Heart left ventricle (tissue), 16 donors: ENCODE data around the gene HTD2. TPM values are rescaled to one million over a fixed set of nuclear protein-coding genes. Genes with fewer than 3 reads are reported as not detected.

Experiments
- ATAC-seq, 4 donors: fragments of 200-7000 bp; cut with Tn5 transposase; one replicate each; pipeline ENCODE4 v1.9.1; 2020 to 2022; ENCODE audit warnings: moderate library complexity in 4 of 4, mild to moderate bottlenecking in 3 of 4, moderate number of reproducible peaks in 1 of 4
- DNase-seq, 5 donors: peaks; one replicate each; pipeline ENCODE4 v3.0.0-alpha.2; 2020
- H3K27ac ChIP-seq, 12 donors: fragments of 200-600 bp; sonication (generic) in 4 of 12; one replicate each; pipeline versions ENCODE4 v1.5.0 to v1.8.0; 2016 to 2022; ENCODE audit warnings: mild to moderate bottlenecking in 2 of 12
- H3K27me3 ChIP-seq, 9 donors: fragments of 200-600 bp; sonication (generic) in 2 of 9; one replicate each; pipeline versions ENCODE4 v1.5.1 to v1.8.0; 2016 to 2022; ENCODE audit warnings: mild to moderate bottlenecking in 3 of 9
- H3K36me3 ChIP-seq, 9 donors: fragments of 200-600 bp; sonication (generic) in 2 of 9; one replicate each; pipeline versions ENCODE4 v1.5.0 to v1.8.0; 2018 to 2022; ENCODE audit warnings: mild to moderate bottlenecking in 2 of 9
- H3K4me1 ChIP-seq, 12 donors: fragments of 200-600 bp; sonication (generic) in 4 of 12; one replicate each; pipeline versions ENCODE4 v1.5.0 to v1.8.0; 2016 to 2022; ENCODE audit warnings: mild to moderate bottlenecking in 3 of 12
- H3K4me3 ChIP-seq, 12 donors: fragments of 200-600 bp; sonication (generic) in 4 of 12; one replicate each; pipeline versions ENCODE4 v1.5.0 to v1.8.0; 2017 to 2022; ENCODE audit warnings: mild to moderate bottlenecking in 9 of 12, moderate library complexity in 4 of 12
- H3K9me3 ChIP-seq, 12 donors: fragments of 200-600 bp; sonication (generic) in 4 of 12; one replicate each; pipeline versions ENCODE4 v1.5.0 to v1.8.0; 2016 to 2022; ENCODE audit warnings: mild to moderate bottlenecking in 1 of 12
- POLR2A ChIP-seq, 2 donors: fragments of 450-650 bp; IDR thresholded peaks; one replicate each; pipeline ENCODE4 v1.6.1; 2017; ENCODE audit warnings: antibody characterized with exemption in 2 of 2, mild to moderate bottlenecking in 2 of 2, moderate library complexity in 2 of 2
- WGBS, 4 donors: extraction: QIAGEN DNeasy Blood & Tissue Kit in 2 of 4; methylation state at CpG; one replicate each; pipeline versions ENCODE4 v1.1.5 to v1.1.7; 2013 to 2018; 5-methylcytosine and 5-hydroxymethylcytosine counted together
- intact Hi-C, 10 donors: fragments of 100-400 bp; cut with DNase I; formaldehyde crosslinking; loops; one replicate each; pipeline versions ENCODE4 v1.11.1 to v1.14.2; 2022
- polyA plus RNA-seq, 2 donors: library from polyadenylated mRNA; stranded (reverse); fragments of 200-250 nt; gene quantifications; one replicate each; pipeline ENCODE4 v1.2.3, GENCODE V29; 2013
- total RNA-seq, 9 donors: library from RNA; depleted of rRNA in 2 of 9; stranded (reverse); fragments of >200 nt in 2 of 9; fragmentation: NEBNext Ultra II Directional in 3 of 9; extraction: Animal tissue kit (Norgen Biotek cat#: 25700) in 3 of 9; gene quantifications; one replicate each; pipeline versions ENCODE4 v1.1.0 to v1.2.4, GENCODE V29; 2016 to 2023
- TF ChIP-seq, protein P1 (sequence below), 12 donors: fragments of 200-600 bp; sonication (generic) in 4 of 12; IDR thresholded peaks; one replicate each; pipeline versions ENCODE4 v1.5.0 to v1.8.0; 2018 to 2022; ENCODE audit warnings: antibody characterized with exemption in 12 of 12, mild to moderate bottlenecking in 5 of 12
- donor health status: ischemic (EF 13 %, LVEDD 7.1; RV severe dilation, severe dysfunction).
- donor health status: healthy with polysubstance abuse.
- donor health status: DM: no; HTN: yes; CAD: no.
- donor health status: DM: no; HTN: no; CAD: no.
- donor health status: ischemic (EF 25% LVEDD 6.9; RV normal size, moderate dysfunction).
- donor health status: ischemic (EF 25% LVEDD 5.7; RV mildly dilated, moderate dysfunction).
- donor health status: healthy.
- donor health status: DM: yes; HTN: yes; CAD: no.
- donor health status: ischemic (EF 35%, LVEDD 5.7; RV mildly dilated, moderate dysfunction).
- donor health status: nonischemic (EF 11% LVEDD 7.7; RV severe dilation, severe dysfunction).
- donor health status: DM: yes; HTN: yes; CAD: no.
- donor health status: PGD.
- donor health status: ischemic (EF 29% LVEDD 5.4; RV normal size, mild dysfunction).
- donor health status: nonischemic (EF 23%, LVEDD 6.1; RV moderate dilation, normal function).

HTD2 gene
- total and polyA plus RNA-seq, 11 donors = 2.7 to 21.6 (median 12.4) TPM

DNA sequence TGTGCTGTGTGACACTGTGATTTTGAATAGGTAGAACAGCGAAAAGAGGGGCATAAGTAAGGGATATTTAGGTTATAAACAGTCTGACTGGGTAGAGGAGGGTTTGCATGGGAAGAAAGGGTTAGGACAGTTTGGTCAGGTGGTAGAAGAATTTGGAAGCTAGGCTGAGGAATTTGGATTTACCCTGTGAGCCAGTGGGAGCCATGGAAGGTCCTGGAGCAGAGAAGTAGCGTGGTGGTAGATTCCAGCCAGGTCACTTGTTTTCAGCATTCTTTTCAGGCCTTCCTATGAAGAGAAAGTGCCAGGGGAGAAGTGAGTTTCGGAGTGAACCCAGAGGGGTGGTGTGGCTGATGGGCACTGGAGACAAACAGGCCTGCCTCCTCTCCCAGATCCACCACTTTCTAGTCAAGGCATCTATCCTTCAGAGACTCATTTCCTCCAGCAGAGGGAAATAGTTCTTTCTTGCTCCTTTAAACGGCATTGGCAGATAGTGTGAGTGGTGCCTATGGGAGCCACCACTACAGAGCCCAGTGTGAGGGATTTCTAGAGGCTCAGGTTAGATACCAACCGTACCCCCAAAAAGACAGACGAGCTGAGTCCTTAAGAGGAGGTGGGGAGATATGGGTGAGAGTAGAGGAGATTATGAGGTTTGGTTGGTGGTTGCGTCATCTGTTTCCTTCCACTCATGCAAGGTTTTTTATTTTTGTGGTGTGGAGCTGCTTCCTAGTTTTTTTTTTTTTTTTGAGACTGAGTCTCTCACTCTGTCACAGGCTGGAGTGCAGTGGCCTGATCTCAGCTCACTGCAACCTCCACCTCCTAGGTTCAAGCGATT lies 47.6 kb downstream of the HTD2 start:
- DNase-seq (no peak), ATAC-seq (peak in 3 of 4 donors; percentile 20 to 56 (median 22))
- TF ChIP-seq, protein P1, sequence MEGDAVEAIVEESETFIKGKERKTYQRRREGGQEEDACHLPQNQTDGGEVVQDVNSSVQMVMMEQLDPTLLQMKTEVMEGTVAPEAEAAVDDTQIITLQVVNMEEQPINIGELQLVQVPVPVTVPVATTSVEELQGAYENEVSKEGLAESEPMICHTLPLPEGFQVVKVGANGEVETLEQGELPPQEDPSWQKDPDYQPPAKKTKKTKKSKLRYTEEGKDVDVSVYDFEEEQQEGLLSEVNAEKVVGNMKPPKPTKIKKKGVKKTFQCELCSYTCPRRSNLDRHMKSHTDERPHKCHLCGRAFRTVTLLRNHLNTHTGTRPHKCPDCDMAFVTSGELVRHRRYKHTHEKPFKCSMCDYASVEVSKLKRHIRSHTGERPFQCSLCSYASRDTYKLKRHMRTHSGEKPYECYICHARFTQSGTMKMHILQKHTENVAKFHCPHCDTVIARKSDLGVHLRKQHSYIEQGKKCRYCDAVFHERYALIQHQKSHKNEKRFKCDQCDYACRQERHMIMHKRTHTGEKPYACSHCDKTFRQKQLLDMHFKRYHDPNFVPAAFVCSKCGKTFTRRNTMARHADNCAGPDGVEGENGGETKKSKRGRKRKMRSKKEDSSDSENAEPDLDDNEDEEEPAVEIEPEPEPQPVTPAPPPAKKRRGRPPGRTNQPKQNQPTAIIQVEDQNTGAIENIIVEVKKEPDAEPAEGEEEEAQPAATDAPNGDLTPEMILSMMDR (IDR thresholded peaks at IDR 0.05) = no peak
- TF ChIP-seq POLR2A (IDR thresholded peaks at IDR 0.05) = no peak
- Histone ChIP-seq H3K36me3 (no peaks in the 10 kb centered on the region), H3K27ac (peak overlapping the region in 1 of 12 donors; percentile 57), H3K4me3 (no peak overlapping the region), H3K9me3 (no peaks in the 10 kb centered on the region), H3K4me1 (peaks cover 0 to 64% (median 5%) of the 10 kb centered on the region in 12 donors), H3K27me3 (no peaks in the 10 kb centered on the region)
- intact Hi-C loops = no loop called here
- 83 to 92% (median 91%) methylated on average over 8 of the region's 8 CpGs for WGBS, 4 donors

DNA sequence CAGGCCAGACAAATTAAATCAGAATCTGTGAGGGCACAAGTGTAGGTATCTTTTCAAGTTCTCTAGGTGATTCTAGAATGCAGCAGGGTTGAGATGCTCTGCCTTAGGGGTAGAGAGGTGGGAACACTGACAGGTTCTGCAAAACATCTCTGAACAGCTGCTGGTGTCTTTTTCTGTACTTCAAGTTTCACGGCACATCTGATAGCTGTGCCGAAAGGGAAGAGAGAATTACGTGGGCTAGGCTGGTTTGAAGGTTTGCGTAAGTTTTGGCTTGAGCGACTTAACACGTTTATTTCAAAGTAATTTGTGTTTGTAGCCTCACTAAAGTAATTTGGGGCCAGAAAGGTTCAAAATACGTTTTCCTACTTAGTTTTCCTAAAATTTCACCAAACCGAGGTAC lies 48.9 kb downstream of the HTD2 start:
- TF ChIP-seq, protein P1 (IDR thresholded peaks at IDR 0.05) = no peak
- TF ChIP-seq POLR2A (IDR thresholded peaks at IDR 0.05) = no peak
- no peaks in the 10 kb centered on the region for H3K36me3 ChIP-seq
- H3K27me3 ChIP-seq = no peaks in the 10 kb centered on the region
- DNase-seq = no peak
- no peak overlapping the region for H3K27ac ChIP-seq
- H3K4me3 ChIP-seq = no peak overlapping the region
- no peaks in the 10 kb centered on the region for H3K9me3 ChIP-seq
- H3K4me1 ChIP-seq = peaks cover 0 to 51% (median 5%) of the 10 kb centered on the region in 12 donors
- no peak for ATAC-seq
- WGBS, 4 donors = 77 to 88% (median 84%) methylated on average over 8 of the region's 8 CpGs
- intact Hi-C loops = no loop called here

DNA sequence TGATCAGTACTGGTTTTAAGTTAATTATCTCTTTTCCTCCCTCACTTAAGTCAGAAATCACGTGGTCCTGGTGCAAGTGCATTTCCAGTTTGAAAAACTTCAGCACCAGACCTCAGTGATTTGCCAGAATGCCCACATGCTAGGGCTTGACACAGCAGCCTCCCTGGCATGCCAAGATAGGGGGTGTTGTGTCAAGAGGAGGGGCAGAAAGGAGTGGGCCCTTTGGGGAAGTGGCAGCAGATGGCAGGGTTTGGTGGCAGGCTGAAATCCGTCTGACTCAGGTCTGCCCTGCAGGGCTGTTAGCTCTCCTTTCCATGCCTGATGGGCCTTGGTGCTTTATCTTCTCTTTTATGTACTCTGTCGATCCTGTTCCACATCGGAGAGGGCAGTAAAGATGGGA lies 49.7 kb downstream of the HTD2 start:
- no peaks in the 10 kb centered on the region for H3K27me3 ChIP-seq
- intact Hi-C loops = no loop called here

DNA sequence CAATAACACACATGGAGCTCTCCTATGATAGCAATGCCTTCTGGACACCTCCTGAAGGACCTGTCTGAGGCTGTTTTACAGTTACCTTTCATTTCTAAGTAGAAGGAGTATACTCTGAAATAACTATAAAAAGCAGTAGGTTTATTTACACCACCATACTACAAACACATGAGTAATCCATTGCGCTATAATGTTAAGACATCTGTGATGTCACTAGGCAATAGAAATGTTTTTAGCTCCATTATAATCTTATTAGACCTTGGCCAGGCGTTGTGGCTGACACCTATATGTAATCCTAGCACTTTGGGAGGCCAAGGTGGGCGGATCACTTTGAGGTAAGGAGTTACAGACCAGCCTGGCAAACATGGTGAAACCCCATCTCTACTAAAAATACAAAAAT lies 51.1 kb downstream of the HTD2 start:
- no peak overlapping the region for H3K4me3 ChIP-seq
- ATAC-seq (no peak), DNase-seq (no peak)
- H3K27ac ChIP-seq = peak overlapping the region in 1 of 12 donors; percentile 57
- no peaks in the 10 kb centered on the region for H3K36me3 ChIP-seq
- 96 to 98% (median 97%) methylated on average over 3 of the region's 3 CpGs for WGBS, 4 donors
- H3K9me3 ChIP-seq = no peaks in the 10 kb centered on the region
- TF ChIP-seq POLR2A (IDR thresholded peaks at IDR 0.05) = no peak
- TF ChIP-seq, protein P1 (IDR thresholded peaks at IDR 0.05) = no peak
- no peaks in the 10 kb centered on the region for H3K27me3 ChIP-seq
- H3K4me1 ChIP-seq = peaks cover 0 to 33% (median 4%) of the 10 kb centered on the region in 12 donors
- intact Hi-C loops = no loop called here

More for the DNA sequence above, 49.7 kb downstream of the HTD2 start:
- H3K4me1 ChIP-seq = peaks cover 0 to 43% (median 4%) of the 10 kb centered on the region in 12 donors
- TF ChIP-seq, protein P1 (IDR thresholded peaks at IDR 0.05) = no peak
- no peak for TF ChIP-seq POLR2A (IDR thresholded peaks at IDR 0.05)
- no peaks in the 10 kb centered on the region for H3K9me3 ChIP-seq
- H3K36me3 ChIP-seq = no peaks in the 10 kb centered on the region
- H3K27ac ChIP-seq = peak overlapping the region in 1 of 12 donors; percentile 57
- H3K4me3 ChIP-seq = no peak overlapping the region
- WGBS, 4 donors = 34 to 43% (median 39%) methylated on average over 4 of the region's 4 CpGs
- ATAC-seq (peak in 2 of 4 donors; percentile 18 to 29), DNase-seq (peak in 2 of 5 donors; percentile 13 to 31)
